Measurements from ENCODE around the gene SLC36A4. TPM values are rescaled to one million over a fixed set of nuclear protein-coding genes. Genes with fewer than 3 reads are reported as not detected.

Gene SLC36A4
- total and polyA plus RNA-seq, 2 of the 13 experiments (the other 11 are each of a cell fraction or from before 2014, with no cell fraction given), result 7.3 to 9.5 TPM

DNA sequence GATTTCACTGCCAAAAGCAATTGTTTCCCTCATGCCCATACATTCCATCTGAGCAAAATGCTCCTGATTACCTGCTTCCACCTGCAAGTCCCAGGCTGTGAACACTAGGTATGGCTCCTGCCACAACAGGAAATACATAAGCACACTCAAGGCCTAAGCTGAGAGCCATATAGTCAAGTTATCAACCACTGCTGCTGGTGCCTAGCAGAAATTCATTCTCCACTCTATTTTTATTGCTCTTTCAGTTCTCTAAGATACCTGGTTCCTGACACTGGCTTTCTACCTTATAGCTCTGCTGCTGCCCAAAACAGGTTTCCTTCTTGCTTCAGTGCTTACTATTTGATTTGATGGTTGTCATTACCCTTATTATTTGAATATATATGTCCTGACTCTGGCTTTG is 31.6 kb downstream of the SLC36A4 start (continued):
- TF ChIP-seq, protein P1, sequence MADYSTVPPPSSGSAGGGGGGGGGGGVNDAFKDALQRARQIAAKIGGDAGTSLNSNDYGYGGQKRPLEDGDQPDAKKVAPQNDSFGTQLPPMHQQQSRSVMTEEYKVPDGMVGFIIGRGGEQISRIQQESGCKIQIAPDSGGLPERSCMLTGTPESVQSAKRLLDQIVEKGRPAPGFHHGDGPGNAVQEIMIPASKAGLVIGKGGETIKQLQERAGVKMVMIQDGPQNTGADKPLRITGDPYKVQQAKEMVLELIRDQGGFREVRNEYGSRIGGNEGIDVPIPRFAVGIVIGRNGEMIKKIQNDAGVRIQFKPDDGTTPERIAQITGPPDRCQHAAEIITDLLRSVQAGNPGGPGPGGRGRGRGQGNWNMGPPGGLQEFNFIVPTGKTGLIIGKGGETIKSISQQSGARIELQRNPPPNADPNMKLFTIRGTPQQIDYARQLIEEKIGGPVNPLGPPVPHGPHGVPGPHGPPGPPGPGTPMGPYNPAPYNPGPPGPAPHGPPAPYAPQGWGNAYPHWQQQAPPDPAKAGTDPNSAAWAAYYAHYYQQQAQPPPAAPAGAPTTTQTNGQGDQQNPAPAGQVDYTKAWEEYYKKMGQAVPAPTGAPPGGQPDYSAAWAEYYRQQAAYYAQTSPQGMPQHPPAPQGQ (CRISPR knock-in tag; IDR thresholded peaks at IDR 0.05; ENCODE audit: borderline replicate concordance), result no peak
- TF ChIP-seq, protein P2, sequence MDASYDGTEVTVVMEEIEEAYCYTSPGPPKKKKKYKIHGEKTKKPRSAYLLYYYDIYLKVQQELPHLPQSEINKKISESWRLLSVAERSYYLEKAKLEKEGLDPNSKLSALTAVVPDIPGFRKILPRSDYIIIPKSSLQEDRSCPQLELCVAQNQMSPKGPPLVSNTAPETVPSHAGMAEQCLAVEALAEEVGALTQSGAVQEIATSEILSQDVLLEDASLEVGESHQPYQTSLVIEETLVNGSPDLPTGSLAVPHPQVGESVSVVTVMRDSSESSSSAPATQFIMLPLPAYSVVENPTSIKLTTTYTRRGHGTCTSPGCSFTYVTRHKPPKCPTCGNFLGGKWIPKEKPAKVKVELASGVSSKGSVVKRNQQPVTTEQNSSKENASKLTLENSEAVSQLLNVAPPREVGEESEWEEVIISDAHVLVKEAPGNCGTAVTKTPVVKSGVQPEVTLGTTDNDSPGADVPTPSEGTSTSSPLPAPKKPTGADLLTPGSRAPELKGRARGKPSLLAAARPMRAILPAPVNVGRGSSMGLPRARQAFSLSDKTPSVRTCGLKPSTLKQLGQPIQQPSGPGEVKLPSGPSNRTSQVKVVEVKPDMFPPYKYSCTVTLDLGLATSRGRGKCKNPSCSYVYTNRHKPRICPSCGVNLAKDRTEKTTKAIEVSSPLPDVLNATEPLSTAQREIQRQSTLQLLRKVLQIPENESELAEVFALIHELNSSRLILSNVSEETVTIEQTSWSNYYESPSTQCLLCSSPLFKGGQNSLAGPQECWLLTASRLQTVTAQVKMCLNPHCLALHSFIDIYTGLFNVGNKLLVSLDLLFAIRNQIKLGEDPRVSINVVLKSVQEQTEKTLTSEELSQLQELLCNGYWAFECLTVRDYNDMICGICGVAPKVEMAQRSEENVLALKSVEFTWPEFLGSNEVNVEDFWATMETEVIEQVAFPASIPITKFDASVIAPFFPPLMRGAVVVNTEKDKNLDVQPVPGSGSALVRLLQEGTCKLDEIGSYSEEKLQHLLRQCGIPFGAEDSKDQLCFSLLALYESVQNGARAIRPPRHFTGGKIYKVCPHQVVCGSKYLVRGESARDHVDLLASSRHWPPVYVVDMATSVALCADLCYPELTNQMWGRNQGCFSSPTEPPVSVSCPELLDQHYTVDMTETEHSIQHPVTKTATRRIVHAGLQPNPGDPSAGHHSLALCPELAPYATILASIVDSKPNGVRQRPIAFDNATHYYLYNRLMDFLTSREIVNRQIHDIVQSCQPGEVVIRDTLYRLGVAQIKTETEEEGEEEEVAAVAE (CRISPR knock-in tag; IDR thresholded peaks at IDR 0.05; ENCODE audit: borderline replicate concordance), result no peak
- TF ChIP-seq, protein P3, sequence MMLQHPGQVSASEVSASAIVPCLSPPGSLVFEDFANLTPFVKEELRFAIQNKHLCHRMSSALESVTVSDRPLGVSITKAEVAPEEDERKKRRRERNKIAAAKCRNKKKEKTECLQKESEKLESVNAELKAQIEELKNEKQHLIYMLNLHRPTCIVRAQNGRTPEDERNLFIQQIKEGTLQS (CRISPR knock-in tag; IDR thresholded peaks at IDR 0.05), result no peak
- TF ChIP-seq MEIS2 (CRISPR knock-in tag; IDR thresholded peaks at IDR 0.05) (no peak), ZKSCAN1 (IDR thresholded peaks at IDR 0.05; ENCODE audit: low read length) (no peak)
- TF ChIP-seq, protein P4, sequence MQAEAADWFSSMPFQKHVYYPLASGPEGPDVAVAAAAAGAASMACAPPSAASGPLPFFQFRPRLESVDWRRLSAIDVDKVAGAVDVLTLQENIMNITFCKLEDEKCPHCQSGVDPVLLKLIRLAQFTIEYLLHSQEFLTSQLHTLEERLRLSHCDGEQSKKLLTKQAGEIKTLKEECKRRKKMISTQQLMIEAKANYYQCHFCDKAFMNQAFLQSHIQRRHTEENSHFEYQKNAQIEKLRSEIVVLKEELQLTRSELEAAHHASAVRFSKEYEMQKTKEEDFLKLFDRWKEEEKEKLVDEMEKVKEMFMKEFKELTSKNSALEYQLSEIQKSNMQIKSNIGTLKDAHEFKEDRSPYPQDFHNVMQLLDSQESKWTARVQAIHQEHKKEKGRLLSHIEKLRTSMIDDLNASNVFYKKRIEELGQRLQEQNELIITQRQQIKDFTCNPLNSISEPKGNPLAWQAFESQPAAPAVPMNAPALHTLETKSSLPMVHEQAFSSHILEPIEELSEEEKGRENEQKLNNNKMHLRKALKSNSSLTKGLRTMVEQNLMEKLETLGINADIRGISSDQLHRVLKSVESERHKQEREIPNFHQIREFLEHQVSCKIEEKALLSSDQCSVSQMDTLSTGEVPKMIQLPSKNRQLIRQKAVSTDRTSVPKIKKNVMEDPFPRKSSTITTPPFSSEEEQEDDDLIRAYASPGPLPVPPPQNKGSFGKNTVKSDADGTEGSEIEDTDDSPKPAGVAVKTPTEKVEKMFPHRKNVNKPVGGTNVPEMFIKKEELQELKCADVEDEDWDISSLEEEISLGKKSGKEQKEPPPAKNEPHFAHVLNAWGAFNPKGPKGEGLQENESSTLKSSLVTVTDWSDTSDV (CRISPR knock-in tag; IDR thresholded peaks at IDR 0.05), result no peak
- TF ChIP-seq, protein P5, sequence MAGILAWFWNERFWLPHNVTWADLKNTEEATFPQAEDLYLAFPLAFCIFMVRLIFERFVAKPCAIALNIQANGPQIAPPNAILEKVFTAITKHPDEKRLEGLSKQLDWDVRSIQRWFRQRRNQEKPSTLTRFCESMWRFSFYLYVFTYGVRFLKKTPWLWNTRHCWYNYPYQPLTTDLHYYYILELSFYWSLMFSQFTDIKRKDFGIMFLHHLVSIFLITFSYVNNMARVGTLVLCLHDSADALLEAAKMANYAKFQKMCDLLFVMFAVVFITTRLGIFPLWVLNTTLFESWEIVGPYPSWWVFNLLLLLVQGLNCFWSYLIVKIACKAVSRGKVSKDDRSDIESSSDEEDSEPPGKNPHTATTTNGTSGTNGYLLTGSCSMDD (CRISPR knock-in tag; IDR thresholded peaks at IDR 0.05), result no peak

Measured in HepG2 (cell line).